ENCODE results near the gene ZMYND11.

Gene ZMYND11

GRCh38 chr10:132946-133898, 2.0 kb upstream of the ZMYND11 start:
- H3K4me1 ChIP-seq (ENCODE audit: control insufficient read depth, insufficient read depth, low read length), result peaks cover 3% of the 10 kb centered on the region; the same call in 1 of the 2 replicates
- H3K27me3 ChIP-seq (ENCODE audit: control insufficient read depth, insufficient read depth, low read length), result peaks cover 2% of the 10 kb centered on the region; the same call in 1 of the 2 replicates
- no peak for DNase-seq (ENCODE audit: low read depth, low spot score)
- H3K4me3 ChIP-seq (ENCODE audit: low read length), result no peak overlapping the region
- no peak overlapping the region for H3K27ac ChIP-seq (ENCODE audit: low read length)
- H3K9me3 ChIP-seq (ENCODE audit: control insufficient read depth, insufficient read depth, low read length), result no peaks in the 10 kb centered on the region
- no peaks in the 10 kb centered on the region for H3K36me3 ChIP-seq (ENCODE audit: control insufficient read depth, insufficient read depth, low read length)
- WGBS (ENCODE audit: insufficient coverage, insufficient read length), result no CpG with 5 or more reads among the region's 10 CpGs

- no peak for DNase-seq (ENCODE audit: low read depth, low spot score)
- Histone ChIP-seq H3K4me3 (ENCODE audit: low read length) (peak overlapping the region; percentile 99), H3K4me1 (ENCODE audit: control insufficient read depth, insufficient read depth, low read length) (peaks cover 3% of the 10 kb centered on the region; the same call in 1 of the 2 replicates), H3K27ac (ENCODE audit: low read length) (no peak overlapping the region), H3K9me3 (ENCODE audit: control insufficient read depth, insufficient read depth, low read length) (no peaks in the 10 kb centered on the region), H3K36me3 (ENCODE audit: control insufficient read depth, insufficient read depth, low read length) (no peaks in the 10 kb centered on the region), H3K27me3 (ENCODE audit: control insufficient read depth, insufficient read depth, low read length) (peaks cover 2% of the 10 kb centered on the region; the same call in 1 of the 2 replicates)
- no CpG with 5 or more reads among the region's 84 CpGs for WGBS (ENCODE audit: insufficient coverage, insufficient read length)
These were observed 766 bp upstream of the ZMYND11 start for GRCh38 chr10:134247-135131.

GRCh38 chr10:135601-136464, 578 bp downstream of the ZMYND11 start:
- Histone ChIP-seq H3K4me1 (ENCODE audit: control insufficient read depth, insufficient read depth, low read length) (peaks cover 3% of the 10 kb centered on the region; the same call in 1 of the 2 replicates), H3K27me3 (ENCODE audit: control insufficient read depth, insufficient read depth, low read length) (peaks cover 2% of the 10 kb centered on the region; the same call in 1 of the 2 replicates), H3K9me3 (ENCODE audit: control insufficient read depth, insufficient read depth, low read length) (no peaks in the 10 kb centered on the region), H3K36me3 (ENCODE audit: control insufficient read depth, insufficient read depth, low read length) (no peaks in the 10 kb centered on the region), H3K27ac (ENCODE audit: low read length) (no peak overlapping the region), H3K4me3 (ENCODE audit: low read length) (peak overlapping the region; percentile 99; the same call in 1 of the 2 replicates)
- no peak for DNase-seq (ENCODE audit: low read depth, low spot score)
- no CpG with 5 or more reads among the region's 112 CpGs for WGBS (ENCODE audit: insufficient coverage, insufficient read length)

GRCh38 chr10:136465-136762, 1.2 kb downstream of the ZMYND11 start:
- Histone ChIP-seq H3K4me1 (ENCODE audit: control insufficient read depth, insufficient read depth, low read length) (peaks cover 3% of the 10 kb centered on the region; the same call in 1 of the 2 replicates), H3K27me3 (ENCODE audit: control insufficient read depth, insufficient read depth, low read length) (peaks cover 2% of the 10 kb centered on the region; the same call in 1 of the 2 replicates), H3K4me3 (ENCODE audit: low read length) (peak overlapping the region; percentile 99; the same call in 1 of the 2 replicates), H3K27ac (ENCODE audit: low read length) (no peak overlapping the region), H3K36me3 (ENCODE audit: control insufficient read depth, insufficient read depth, low read length) (no peaks in the 10 kb centered on the region), H3K9me3 (ENCODE audit: control insufficient read depth, insufficient read depth, low read length) (no peaks in the 10 kb centered on the region)
- DNase-seq (ENCODE audit: low read depth, low spot score), result no peak
- WGBS (ENCODE audit: insufficient coverage, insufficient read length), result no CpG with 5 or more reads among the region's 10 CpGs

GRCh38 chr10:137031-137430, 1.8 kb downstream of the ZMYND11 start:
- no CpG with 5 or more reads among the region's 1 CpG for WGBS (ENCODE audit: insufficient coverage, insufficient read length)
- Histone ChIP-seq H3K9me3 (ENCODE audit: control insufficient read depth, insufficient read depth, low read length) (no peaks in the 10 kb centered on the region), H3K36me3 (ENCODE audit: control insufficient read depth, insufficient read depth, low read length) (no peaks in the 10 kb centered on the region), H3K4me3 (ENCODE audit: low read length) (no peak overlapping the region), H3K27ac (ENCODE audit: low read length) (no peak overlapping the region), H3K27me3 (ENCODE audit: control insufficient read depth, insufficient read depth, low read length) (peaks cover 2% of the 10 kb centered on the region; the same call in 1 of the 2 replicates), H3K4me1 (ENCODE audit: control insufficient read depth, insufficient read depth, low read length) (peaks cover 3% of the 10 kb centered on the region; the same call in 1 of the 2 replicates)
- DNase-seq (ENCODE audit: low read depth, low spot score), result no peak

- Histone ChIP-seq H3K27me3 (ENCODE audit: control insufficient read depth, insufficient read depth, low read length) (peaks cover 2% of the 10 kb centered on the region; the same call in 1 of the 2 replicates), H3K4me3 (ENCODE audit: low read length) (no peak overlapping the region), H3K9me3 (ENCODE audit: control insufficient read depth, insufficient read depth, low read length) (no peaks in the 10 kb centered on the region), H3K36me3 (ENCODE audit: control insufficient read depth, insufficient read depth, low read length) (no peaks in the 10 kb centered on the region), H3K4me1 (ENCODE audit: control insufficient read depth, insufficient read depth, low read length) (peaks cover 3% of the 10 kb centered on the region; the same call in 1 of the 2 replicates), H3K27ac (ENCODE audit: low read length) (no peak overlapping the region)
- DNase-seq (ENCODE audit: low read depth, low spot score), result no peak
These were observed 2.4 kb downstream of the ZMYND11 start for GRCh38 chr10:137606-138005.

GRCh38 chr10:142371-142770, 7.1 kb downstream of the ZMYND11 start:
- H3K4me1 ChIP-seq (ENCODE audit: control insufficient read depth, insufficient read depth, low read length), result no peaks in the 10 kb centered on the region
- H3K9me3 ChIP-seq (ENCODE audit: control insufficient read depth, insufficient read depth, low read length), result no peaks in the 10 kb centered on the region
- no peak overlapping the region for H3K27ac ChIP-seq (ENCODE audit: low read length)
- no peak overlapping the region for H3K4me3 ChIP-seq (ENCODE audit: low read length)
- H3K27me3 ChIP-seq (ENCODE audit: control insufficient read depth, insufficient read depth, low read length), result no peaks in the 10 kb centered on the region
- DNase-seq (ENCODE audit: low read depth, low spot score), result no peak
- no CpG with 5 or more reads among the region's 3 CpGs for WGBS (ENCODE audit: insufficient coverage, insufficient read length)
- no peaks in the 10 kb centered on the region for H3K36me3 ChIP-seq (ENCODE audit: control insufficient read depth, insufficient read depth, low read length)

GRCh38 chr10:152915-153314, 17.7 kb downstream of the ZMYND11 start:
- no peak overlapping the region for H3K27ac ChIP-seq (ENCODE audit: low read length)
- no peaks in the 10 kb centered on the region for H3K27me3 ChIP-seq (ENCODE audit: control insufficient read depth, insufficient read depth, low read length)
- no peaks in the 10 kb centered on the region for H3K9me3 ChIP-seq (ENCODE audit: control insufficient read depth, insufficient read depth, low read length)
- no CpG with 5 or more reads among the region's 4 CpGs for WGBS (ENCODE audit: insufficient coverage, insufficient read length)
- DNase-seq (ENCODE audit: low read depth, low spot score), result no peak
- H3K4me3 ChIP-seq (ENCODE audit: low read length), result no peak overlapping the region
- no peaks in the 10 kb centered on the region for H3K4me1 ChIP-seq (ENCODE audit: control insufficient read depth, insufficient read depth, low read length)
- H3K36me3 ChIP-seq (ENCODE audit: control insufficient read depth, insufficient read depth, low read length), result no peaks in the 10 kb centered on the region

GRCh38 chr10:154348-154747, 19.1 kb downstream of the ZMYND11 start:
- Histone ChIP-seq H3K9me3 (ENCODE audit: control insufficient read depth, insufficient read depth, low read length) (no peaks in the 10 kb centered on the region), H3K4me3 (ENCODE audit: low read length) (no peak overlapping the region), H3K27ac (ENCODE audit: low read length) (no peak overlapping the region), H3K27me3 (ENCODE audit: control insufficient read depth, insufficient read depth, low read length) (no peaks in the 10 kb centered on the region), H3K4me1 (ENCODE audit: control insufficient read depth, insufficient read depth, low read length) (no peaks in the 10 kb centered on the region), H3K36me3 (ENCODE audit: control insufficient read depth, insufficient read depth, low read length) (no peaks in the 10 kb centered on the region)
- no CpG with 5 or more reads among the region's 5 CpGs for WGBS (ENCODE audit: insufficient coverage, insufficient read length)
- DNase-seq (ENCODE audit: low read depth, low spot score), result no peak

- Histone ChIP-seq H3K27me3 (ENCODE audit: control insufficient read depth, insufficient read depth, low read length) (no peaks in the 10 kb centered on the region), H3K9me3 (ENCODE audit: control insufficient read depth, insufficient read depth, low read length) (no peaks in the 10 kb centered on the region), H3K4me1 (ENCODE audit: control insufficient read depth, insufficient read depth, low read length) (no peaks in the 10 kb centered on the region), H3K27ac (ENCODE audit: low read length) (no peak overlapping the region), H3K4me3 (ENCODE audit: low read length) (no peak overlapping the region), H3K36me3 (ENCODE audit: control insufficient read depth, insufficient read depth, low read length) (no peaks in the 10 kb centered on the region)
- DNase-seq (ENCODE audit: low read depth, low spot score), result no peak
These were observed 32.1 kb downstream of the ZMYND11 start for GRCh38 chr10:167383-167782.
